AG09309 (cell line): ENCODE data around the gene PTCD2.
A peak's percentile ranks its signal among the peaks of the same experiment; 100 is the strongest.

Experiments
- DNase-seq: peaks from one replicate; pipeline ENCODE4 v3.0.0-alpha.2; 2010; ENCODE audit warnings: low read depth
- H3K4me3 ChIP-seq: 2 replicates; pipeline ENCODE4 v1.5.1; 2011; ENCODE audit warnings: mild to moderate bottlenecking, low read depth, low read length, moderate library complexity; ENCODE audit not compliant: control insufficient read depth
- CTCF ChIP-seq: IDR thresholded peaks from 2 replicates; pipeline ENCODE4 v1.5.1; 2011; ENCODE audit warnings: mild to moderate bottlenecking, low read depth, low read length, inconsistent platforms; ENCODE audit not compliant: insufficient read depth, control insufficient read depth; ENCODE audit errors: missing control alignments

Gene PTCD2

GRCh38 chr5:72410688-72411295 is 90.6 kb downstream of the PTCD2 start:
- no peak for DNase-seq

GRCh38 chr5:72412283-72413055 is 92.3 kb downstream of the PTCD2 start:
- peak; percentile 68 for TF ChIP-seq CTCF
- DNase-seq, result peak; percentile 60
- H3K4me3 ChIP-seq, result no peak overlapping the region

More at GRCh38 chr5:72410688-72411295, 90.6 kb downstream of the PTCD2 start:
- H3K4me3 ChIP-seq, result no peak overlapping the region
- TF ChIP-seq CTCF, result no peak

GRCh38 chr5:72415616-72416325 is 95.6 kb downstream of the PTCD2 start:
- H3K4me3 ChIP-seq, result no peak overlapping the region
- no peak for DNase-seq
- TF ChIP-seq CTCF, result no peak

GRCh38 chr5:72417333-72418062 is 97.3 kb downstream of the PTCD2 start:
- no peak for DNase-seq
- H3K4me3 ChIP-seq, result no peak overlapping the region
- TF ChIP-seq CTCF, result no peak
